Measurements from ENCODE around the gene NUDC. TPM values are rescaled to one million over a fixed set of nuclear protein-coding genes. Genes with fewer than 3 reads are reported as not detected.
A peak's percentile ranks its signal among the peaks of the same experiment; 100 is the strongest.
"Not testable (repeated sequence)": the region's sequence is repeated elsewhere in the genome, so short reads cannot be mapped to it uniquely, and the experiment has no call there.

Gene NUDC
- 10 to 100 TPM; 59.0 to 59.1 TPM for total RNA-seq

DNA sequence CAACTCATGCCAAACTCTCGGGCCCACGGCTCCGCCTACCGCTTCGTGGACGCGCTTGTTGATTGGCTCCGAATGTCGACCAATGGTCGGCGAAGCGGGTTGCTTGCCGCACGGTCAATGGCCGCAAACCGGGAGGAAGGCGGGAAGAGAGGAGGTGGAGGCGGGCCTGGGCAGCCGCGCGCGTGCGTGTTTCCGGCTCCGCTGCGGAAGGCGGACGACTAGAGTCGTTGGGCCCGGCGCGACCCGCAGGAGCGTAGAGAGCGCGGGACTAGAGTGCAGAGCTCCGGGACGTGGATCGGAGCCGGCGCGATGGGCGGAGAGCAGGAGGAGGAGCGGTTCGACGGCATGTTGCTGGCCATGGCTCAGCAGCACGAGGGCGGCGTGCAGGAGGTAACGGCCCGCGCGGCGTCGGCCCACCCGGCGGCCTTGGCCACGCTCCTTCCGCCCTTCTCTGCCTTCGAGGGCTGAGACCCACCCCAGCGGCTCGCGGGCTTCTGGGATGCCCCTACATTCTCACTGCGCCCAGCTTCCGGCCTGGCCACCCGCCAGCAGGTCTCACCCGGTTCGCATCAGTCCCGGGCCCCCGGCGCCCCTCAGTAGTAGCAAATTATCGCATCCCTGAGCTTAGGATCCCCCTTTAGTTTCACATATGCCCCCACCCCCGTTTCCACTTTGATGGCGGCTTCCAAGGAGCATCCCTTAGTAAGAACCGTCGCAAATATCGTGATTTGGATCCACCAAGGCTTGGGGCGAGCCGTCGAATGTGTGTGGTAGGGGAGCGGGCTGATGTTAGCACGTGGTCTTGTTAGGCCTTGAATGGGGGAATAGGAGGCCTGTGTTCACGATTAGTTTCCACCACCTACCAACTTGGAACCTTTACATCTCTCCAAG is at the start of gene NUDC:
Gene NUDC, plus strand, starts transcription at position 204 of the 891 bp plus-strand sequence. Its CDS starts 106 bp downstream, at position 310.
- H3K9me3 Mint-ChIP-seq: no peaks in the 10 kb centered on the region
- DNase-seq (peak; percentile 96), ATAC-seq (ENCODE audit: low read depth) (peak; percentile 97)
- peaks cover 24% of the 10 kb centered on the region for H3K4me1 Mint-ChIP-seq
- peaks cover 9% of the 10 kb centered on the region for H3K36me3 Mint-ChIP-seq
- H3K27me3 Mint-ChIP-seq: no peaks in the 10 kb centered on the region
- peak within 1 kb of the TSS; percentile 91 for H3K4me3 Mint-ChIP-seq
- POLR2A ChIA-PET: interaction anchor here (0.7 to 2.4 kb wide), 9 partner anchors 10 to 177 kb away, joined by 3 to 14 read pairs (median 4); partner anchors contain the start of genes GPATCH3, GPN2 and PIGV
- peak within 1 kb of the TSS; percentile 91 for H3K27ac Mint-ChIP-seq

GRCh38 chr1:26873097-26873496 is 48.4 kb upstream of the NUDC start:
- not testable (repeated sequence) for H3K27ac Mint-ChIP-seq; H3K9me3 Mint-ChIP-seq; H3K27me3 Mint-ChIP-seq; ATAC-seq (ENCODE audit: low read depth); H3K4me1 Mint-ChIP-seq; H3K4me3 Mint-ChIP-seq; H3K36me3 Mint-ChIP-seq; DNase-seq
- POLR2A ChIA-PET: interaction anchor here (1.0 to 2.6 kb wide), 2 partner anchors 8 to 40 kb away, joined by 4 to 12 read pairs; no protein-coding TSS in a partner anchor

- no peaks in the 10 kb centered on the region for H3K9me3 Mint-ChIP-seq
- H3K27ac Mint-ChIP-seq: peak overlapping the region; percentile 42
- ATAC-seq (ENCODE audit: low read depth) (no peak), DNase-seq (no peak)
- H3K27me3 Mint-ChIP-seq: no peaks in the 10 kb centered on the region
- H3K4me1 Mint-ChIP-seq: no peaks in the 10 kb centered on the region
- no peaks in the 10 kb centered on the region for H3K36me3 Mint-ChIP-seq
- POLR2A ChIA-PET: interaction anchor here (2.6 kb wide), 1 partner anchor 9 kb away, joined by 12 read pairs; no protein-coding TSS in a partner anchor
- H3K4me3 Mint-ChIP-seq: no peak overlapping the region
Observed at GRCh38 chr1:26874896-26875295, 46.6 kb upstream of the NUDC start.

DNA sequence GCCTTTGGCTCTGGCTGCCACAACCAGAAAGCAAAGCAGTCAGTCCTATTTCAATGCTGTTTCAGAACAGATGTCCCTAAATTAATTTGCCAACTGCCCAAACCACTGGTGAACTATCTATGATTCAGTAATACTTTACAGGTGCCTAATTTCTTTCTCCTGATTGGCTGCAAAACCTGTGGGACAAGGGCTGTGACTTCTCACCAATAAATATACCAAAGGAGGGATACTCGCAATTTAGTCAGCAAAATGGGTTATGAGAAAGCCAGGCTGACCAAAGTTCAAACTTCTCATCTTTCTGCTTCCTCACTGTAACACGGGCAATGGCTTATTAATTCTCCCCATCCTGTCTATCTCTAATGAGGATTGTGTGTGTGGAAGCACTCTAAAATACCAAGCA is 44.2 kb upstream of the NUDC start:
- no peaks in the 10 kb centered on the region for H3K27me3 Mint-ChIP-seq
- no peaks in the 10 kb centered on the region for H3K4me1 Mint-ChIP-seq
- H3K4me3 Mint-ChIP-seq: no peak overlapping the region
- no peaks in the 10 kb centered on the region for H3K9me3 Mint-ChIP-seq
- POLR2A ChIA-PET: interaction anchor here (1.3 kb wide), 1 partner anchor 12 kb away, joined by 7 read pairs; no protein-coding TSS in a partner anchor
- H3K27ac Mint-ChIP-seq: no peak overlapping the region
- peaks cover 3% of the 10 kb centered on the region for H3K36me3 Mint-ChIP-seq
- ATAC-seq (ENCODE audit: low read depth) (no peak), DNase-seq (no peak)

DNA sequence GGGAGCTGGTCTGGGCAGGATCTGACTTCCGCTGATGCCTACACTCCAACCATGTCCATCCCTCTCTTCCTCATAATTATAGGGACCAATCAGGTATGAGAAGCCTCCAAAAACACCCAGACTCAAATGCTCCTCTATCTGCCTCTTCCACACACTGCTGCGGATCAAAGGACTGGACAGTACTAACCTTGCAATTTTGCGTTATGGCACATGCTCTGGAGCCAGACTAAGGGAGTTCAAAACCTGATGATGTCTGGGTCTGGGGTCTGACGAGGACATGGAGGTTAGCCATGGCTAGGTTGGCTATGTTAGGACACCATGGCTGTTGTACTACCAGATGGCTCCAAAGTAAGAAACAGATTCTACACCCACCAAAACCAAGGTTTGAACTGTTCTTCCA is 41.8 kb upstream of the NUDC start:
- Mint-ChIP-seq H3K36me3 (peaks cover 17% of the 10 kb centered on the region), H3K27me3 (no peaks in the 10 kb centered on the region), H3K9me3 (no peaks in the 10 kb centered on the region), H3K4me3 (no peak overlapping the region), H3K27ac (no peak overlapping the region), H3K4me1 (no peaks in the 10 kb centered on the region)
- ATAC-seq (ENCODE audit: low read depth) (no peak), DNase-seq (no peak)
- POLR2A ChIA-PET: interaction anchor here (0.6 kb wide), 1 partner anchor 41 kb away, joined by 3 read pairs; no protein-coding TSS in a partner anchor

GRCh38 chr1:26881611-26882010 is 39.9 kb upstream of the NUDC start:
- not testable (repeated sequence) for H3K4me3 Mint-ChIP-seq; H3K27ac Mint-ChIP-seq; H3K4me1 Mint-ChIP-seq; H3K27me3 Mint-ChIP-seq; ATAC-seq (ENCODE audit: low read depth); DNase-seq; H3K9me3 Mint-ChIP-seq
- H3K36me3 Mint-ChIP-seq: peaks cover 22% of the 10 kb centered on the region
- POLR2A ChIA-PET: interaction anchor here (0.6 to 2.5 kb wide), 2 partner anchors 13 to 16 kb away, joined by 4 to 9 read pairs; no protein-coding TSS in a partner anchor

GRCh38 chr1:26882696-26883463 is 38.7 kb upstream of the NUDC start:
- POLR2A ChIA-PET: interaction anchor here (2.5 kb wide), 1 partner anchor 18 kb away, joined by 9 read pairs; no protein-coding TSS in a partner anchor
- Mint-ChIP-seq H3K9me3 (no peaks in the 10 kb centered on the region), H3K4me3 (no peak overlapping the region), H3K36me3 (peaks cover 25% of the 10 kb centered on the region), H3K27me3 (no peaks in the 10 kb centered on the region), H3K4me1 (peaks cover 5% of the 10 kb centered on the region), H3K27ac (peak overlapping the region; percentile 6)
- no peak for ATAC-seq (ENCODE audit: low read depth)
- DNase-seq: no peak

- H3K4me3 Mint-ChIP-seq: no peak overlapping the region
- POLR2A ChIA-PET: interaction anchor here (0.6 to 1.0 kb wide), 5 partner anchors 34 to 293 kb away, joined by 3 to 5 read pairs (median 3); no protein-coding TSS in a partner anchor
- H3K27ac Mint-ChIP-seq: peak overlapping the region; percentile 52
- DNase-seq (no peak), ATAC-seq (ENCODE audit: low read depth) (no peak)
- H3K4me1 Mint-ChIP-seq: peaks cover 24% of the 10 kb centered on the region
- H3K36me3 Mint-ChIP-seq: peaks cover 37% of the 10 kb centered on the region
- H3K27me3 Mint-ChIP-seq: no peaks in the 10 kb centered on the region
- no peaks in the 10 kb centered on the region for H3K9me3 Mint-ChIP-seq
Observed at GRCh38 chr1:26887125-26887524, 34.4 kb upstream of the NUDC start.

DNA sequence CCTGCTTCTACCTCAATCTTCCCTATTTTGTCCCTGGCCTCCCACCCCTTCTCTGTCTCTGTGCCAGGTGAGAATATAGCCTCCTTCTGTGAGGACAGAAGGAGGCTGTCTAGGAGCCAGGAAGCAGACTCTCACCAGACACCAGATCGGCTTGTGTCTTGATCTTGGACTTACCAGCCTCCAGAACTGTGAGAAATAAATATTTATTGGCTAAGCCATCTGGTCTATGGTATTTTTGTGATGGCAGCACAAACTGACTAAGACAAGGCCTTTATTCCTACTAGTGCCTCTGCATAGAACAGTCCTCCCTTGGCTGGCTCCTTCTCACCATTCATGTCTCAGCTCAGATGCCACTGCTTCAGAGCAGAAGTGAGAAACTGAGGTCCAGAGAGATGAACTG is 33.3 kb upstream of the NUDC start:
- Mint-ChIP-seq H3K27me3 (no peaks in the 10 kb centered on the region), H3K27ac (no peak overlapping the region), H3K4me1 (peaks cover 24% of the 10 kb centered on the region), H3K9me3 (no peaks in the 10 kb centered on the region), H3K4me3 (peak overlapping the region; percentile 96), H3K36me3 (peaks cover 33% of the 10 kb centered on the region)
- DNase-seq (no peak), ATAC-seq (ENCODE audit: low read depth) (no peak)
- POLR2A ChIA-PET: interaction anchor here (2.8 to 4.3 kb wide), 2 partner anchors 12 to 33 kb away, joined by 12 to 57 read pairs; partner anchors contain the start of genes GPATCH3 and NUDC

DNA sequence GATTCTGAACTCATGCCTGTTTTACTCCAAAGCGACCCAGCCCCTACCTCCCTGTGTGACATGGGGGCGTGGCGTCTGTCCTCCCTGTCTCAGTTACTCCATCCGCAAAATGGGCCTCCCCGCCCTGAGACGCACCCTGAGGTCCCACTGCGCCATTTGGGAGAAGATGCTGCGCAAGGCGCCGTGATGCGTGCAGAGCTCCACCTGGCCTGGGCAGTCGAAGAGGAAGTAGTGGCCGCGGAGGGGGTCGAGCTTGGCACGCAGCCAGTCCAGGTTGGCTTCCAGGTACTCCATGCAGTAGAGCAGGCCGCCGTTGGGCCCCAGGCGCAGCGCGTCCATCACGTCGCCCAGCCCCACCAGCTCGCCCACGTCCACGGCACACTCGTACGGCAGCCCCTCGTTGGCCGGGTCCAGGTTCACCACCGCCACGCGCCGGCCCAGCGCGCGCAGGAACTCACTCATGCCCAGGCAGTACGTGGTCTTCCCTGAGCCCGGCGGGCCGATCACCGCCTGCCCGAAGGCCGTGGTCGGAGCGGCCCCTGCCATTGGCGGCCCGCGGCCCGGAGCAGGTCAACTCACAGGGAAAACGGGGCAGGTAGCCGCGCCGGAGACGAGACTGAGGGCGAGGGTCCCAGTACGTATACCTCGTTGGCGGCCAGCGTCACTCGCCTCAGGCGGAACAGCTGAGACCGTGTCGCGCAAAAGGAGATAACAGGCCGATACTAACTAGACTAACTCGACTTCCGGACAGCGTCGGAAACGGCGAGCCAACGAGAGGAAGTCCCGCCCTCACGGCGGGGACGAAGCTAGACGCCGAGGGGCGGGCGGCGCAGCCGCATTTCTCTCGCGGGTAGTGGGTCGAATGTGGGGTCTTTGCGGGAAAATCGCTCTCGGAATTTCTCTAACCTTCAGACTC is 31.7 kb upstream of the NUDC start, which contains the start of gene GPN2:
Gene GPN2, minus strand, starts transcription at position 733 of the 916 bp plus-strand sequence. Its CDS starts 187 bp downstream, at position 546.
- peak; percentile 95 for ATAC-seq (ENCODE audit: low read depth)
- H3K36me3 Mint-ChIP-seq: peaks cover 34% of the 10 kb centered on the region
- DNase-seq: peak; percentile 81

DNA sequence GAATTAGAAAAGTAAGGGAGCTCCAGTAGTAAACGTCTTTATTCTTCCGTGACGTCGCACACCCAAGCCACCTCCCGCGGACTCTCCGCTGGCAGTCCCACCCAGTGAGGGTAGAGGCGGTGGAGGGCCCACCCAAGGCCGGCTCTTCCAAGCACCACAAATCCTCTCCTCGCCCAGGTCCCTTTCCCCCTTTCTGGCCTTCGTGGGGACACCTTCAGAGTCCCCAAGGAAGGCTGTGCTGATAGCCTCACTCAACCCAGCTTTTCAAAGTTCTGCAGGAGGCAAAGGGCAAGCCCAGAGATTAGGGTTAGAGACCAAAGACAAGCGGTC is 31.1 kb upstream of the NUDC start:
- POLR2A ChIA-PET: interaction anchor here (0.5 to 4.3 kb wide), 20 partner anchors 10 to 882 kb away, joined by 3 to 57 read pairs (median 4); partner anchors contain the start of genes GPATCH3, NUDC, PIGV and STX12
- ATAC-seq (ENCODE audit: low read depth): peak; percentile 49
- H3K9me3 Mint-ChIP-seq: no peaks in the 10 kb centered on the region
- H3K27ac Mint-ChIP-seq: peak overlapping the region; percentile 92
- no peak for DNase-seq
- H3K4me1 Mint-ChIP-seq: peaks cover 27% of the 10 kb centered on the region
- H3K36me3 Mint-ChIP-seq: peaks cover 31% of the 10 kb centered on the region
- H3K27me3 Mint-ChIP-seq: no peaks in the 10 kb centered on the region
- H3K4me3 Mint-ChIP-seq: peak overlapping the region; percentile 96

More for the DNA sequence above, 31.7 kb upstream of the NUDC start, which contains the start of gene GPN2:
- Mint-ChIP-seq H3K9me3 (no peaks in the 10 kb centered on the region), H3K4me1 (peaks cover 27% of the 10 kb centered on the region), H3K27me3 (no peaks in the 10 kb centered on the region), H3K27ac (peak within 1 kb of the TSS; percentile 92), H3K4me3 (peak within 1 kb of the TSS; percentile 96)
- POLR2A ChIA-PET: interaction anchor here (0.5 to 4.3 kb wide), 20 partner anchors 10 to 883 kb away, joined by 3 to 57 read pairs (median 4); partner anchors contain the start of genes GPATCH3, NUDC, PIGV and STX12

- Mint-ChIP-seq H3K36me3 (peaks cover 25% of the 10 kb centered on the region), H3K27me3 (no peaks in the 10 kb centered on the region), H3K27ac (no peak overlapping the region), H3K4me1 (peaks cover 17% of the 10 kb centered on the region), H3K4me3 (no peak overlapping the region), H3K9me3 (no peaks in the 10 kb centered on the region)
- POLR2A ChIA-PET: no interaction called here
- DNase-seq (no peak), ATAC-seq (ENCODE audit: low read depth) (no peak)
Observed at GRCh38 chr1:26894263-26894662, 27.3 kb upstream of the NUDC start.

All from activated naive CD8-positive, alpha-beta T cell treated with anti-CD3 and anti-CD28 coated beads, Interleukin-2, amount 10 ng/mL, durations not matched to agents 7 days and 5 days (primary cell).